ENCODE data around the gene GPC6.

- TF ChIP-seq CTCF (IDR thresholded peaks at IDR 0.05; ENCODE audit: poor library complexity) (no peak), EZH2 (IDR thresholded peaks at IDR 0.05; ENCODE audit: borderline replicate concordance) (no peak)
Measured at GRCh38 chr13:93413972-93414717, 187.5 kb downstream of the GPC6 start.
